WERI-Rb-1 (cell line): ENCODE measurements around the gene GLIPR2.
"Not testable (repeated sequence)": the region's sequence is repeated elsewhere in the genome, so short reads cannot be mapped to it uniquely, and the experiment has no call there.

ENCODE experiments used
- DNase-seq: peaks from one replicate; pipeline ENCODE4 v3.0.0-alpha.2; 2020
- H3K27ac ChIP-seq: fragments of 250-450 bp; sonication (Bioruptor Pico); 2 replicates; pipeline ENCODE4 v1.5.1; 2020; ENCODE audit warnings: mild to moderate bottlenecking, moderate library complexity
- H3K27me3 ChIP-seq: fragments of 250-450 bp; sonication (Bioruptor Pico); 2 replicates; pipeline ENCODE4 v1.5.1; 2021; ENCODE audit warnings: mild to moderate bottlenecking, low read depth, moderate library complexity; ENCODE audit not compliant: insufficient read depth, severe bottlenecking
- H3K36me3 ChIP-seq: fragments of 250-450 bp; sonication (Bioruptor Pico); 2 replicates; pipeline ENCODE4 v1.5.1; 2020; ENCODE audit warnings: mild to moderate bottlenecking, moderate library complexity
- H3K4me3 ChIP-seq: 2 replicates; pipeline ENCODE4 v1.5.1; 2011; ENCODE audit warnings: low read depth, mild to moderate bottlenecking, control low read depth, low read length
- H3K9me3 ChIP-seq: fragments of 250-450 bp; sonication (Bioruptor Pico); 2 replicates; pipeline ENCODE4 v1.5.1; 2021; ENCODE audit warnings: mild to moderate bottlenecking, moderate library complexity; ENCODE audit not compliant: severe bottlenecking
- CTCF ChIP-seq: IDR thresholded peaks from 2 replicates; pipeline ENCODE4 v1.5.1; 2011; ENCODE audit warnings: low read depth, mild to moderate bottlenecking, control low read depth, inconsistent platforms, low read length

The GLIPR2 gene

GRCh38 chr9:36158917-36159316 is 22.4 kb downstream of the GLIPR2 start:
- H3K9me3 ChIP-seq: peaks cover 6% of the 10 kb centered on the region
- no peak overlapping the region for H3K4me3 ChIP-seq
- TF ChIP-seq CTCF: no peak
- no peaks in the 10 kb centered on the region for H3K27me3 ChIP-seq
- DNase-seq: no peak
- no peaks in the 10 kb centered on the region for H3K36me3 ChIP-seq
- H3K27ac ChIP-seq: no peak overlapping the region

GRCh38 chr9:36159509-36159908 is 23.0 kb downstream of the GLIPR2 start:
- not testable (repeated sequence) for H3K4me3 ChIP-seq, H3K9me3 ChIP-seq, H3K27ac ChIP-seq, DNase-seq, H3K27me3 ChIP-seq, H3K36me3 ChIP-seq

GRCh38 chr9:36160126-36160525 is 23.6 kb downstream of the GLIPR2 start:
- H3K27ac ChIP-seq, H3K27me3 ChIP-seq, H3K9me3 ChIP-seq, H3K36me3 ChIP-seq, H3K4me3 ChIP-seq, DNase-seq: not testable (repeated sequence)

GRCh38 chr9:36161187-36161586 is 24.7 kb downstream of the GLIPR2 start:
- Histone ChIP-seq H3K36me3 (no peaks in the 10 kb centered on the region), H3K4me3 (no peak overlapping the region), H3K27ac (no peak overlapping the region), H3K9me3 (peaks cover 6% of the 10 kb centered on the region), H3K27me3 (no peaks in the 10 kb centered on the region)
- no peak for DNase-seq
- TF ChIP-seq CTCF: no peak

GRCh38 chr9:36162211-36162738 is 25.7 kb downstream of the GLIPR2 start:
- Histone ChIP-seq H3K27me3 (no peaks in the 10 kb centered on the region), H3K9me3 (no peaks in the 10 kb centered on the region), H3K4me3 (no peak overlapping the region), H3K27ac (no peak overlapping the region), H3K36me3 (no peaks in the 10 kb centered on the region)
- TF ChIP-seq CTCF: no peak
- no peak for DNase-seq

- Histone ChIP-seq H3K36me3 (no peaks in the 10 kb centered on the region), H3K9me3 (no peaks in the 10 kb centered on the region), H3K27me3 (no peaks in the 10 kb centered on the region), H3K27ac (no peak overlapping the region), H3K4me3 (no peak overlapping the region)
- no peak for TF ChIP-seq CTCF
- peak; percentile 15 for DNase-seq
These were observed 26.7 kb downstream of the GLIPR2 start for GRCh38 chr9:36163049-36163785.

GRCh38 chr9:36163786-36164170 is 27.2 kb downstream of the GLIPR2 start:
- Histone ChIP-seq H3K27me3 (no peaks in the 10 kb centered on the region), H3K36me3 (no peaks in the 10 kb centered on the region), H3K4me3 (no peak overlapping the region), H3K27ac (no peak overlapping the region), H3K9me3 (no peaks in the 10 kb centered on the region)
- TF ChIP-seq CTCF: no peak
- DNase-seq: no peak
